GM18870 (cell line): ENCODE measurements around the gene PAX2.

ENCODE experiments used
- ATAC-seq: cut with Tn5 transposase; IDR thresholded peaks from one replicate; pipeline ENCODE4 v1.9.1; 2021; ENCODE audit warnings: moderate library complexity; ENCODE audit not compliant: unreplicated experiment

PAX2 gene

DNA sequence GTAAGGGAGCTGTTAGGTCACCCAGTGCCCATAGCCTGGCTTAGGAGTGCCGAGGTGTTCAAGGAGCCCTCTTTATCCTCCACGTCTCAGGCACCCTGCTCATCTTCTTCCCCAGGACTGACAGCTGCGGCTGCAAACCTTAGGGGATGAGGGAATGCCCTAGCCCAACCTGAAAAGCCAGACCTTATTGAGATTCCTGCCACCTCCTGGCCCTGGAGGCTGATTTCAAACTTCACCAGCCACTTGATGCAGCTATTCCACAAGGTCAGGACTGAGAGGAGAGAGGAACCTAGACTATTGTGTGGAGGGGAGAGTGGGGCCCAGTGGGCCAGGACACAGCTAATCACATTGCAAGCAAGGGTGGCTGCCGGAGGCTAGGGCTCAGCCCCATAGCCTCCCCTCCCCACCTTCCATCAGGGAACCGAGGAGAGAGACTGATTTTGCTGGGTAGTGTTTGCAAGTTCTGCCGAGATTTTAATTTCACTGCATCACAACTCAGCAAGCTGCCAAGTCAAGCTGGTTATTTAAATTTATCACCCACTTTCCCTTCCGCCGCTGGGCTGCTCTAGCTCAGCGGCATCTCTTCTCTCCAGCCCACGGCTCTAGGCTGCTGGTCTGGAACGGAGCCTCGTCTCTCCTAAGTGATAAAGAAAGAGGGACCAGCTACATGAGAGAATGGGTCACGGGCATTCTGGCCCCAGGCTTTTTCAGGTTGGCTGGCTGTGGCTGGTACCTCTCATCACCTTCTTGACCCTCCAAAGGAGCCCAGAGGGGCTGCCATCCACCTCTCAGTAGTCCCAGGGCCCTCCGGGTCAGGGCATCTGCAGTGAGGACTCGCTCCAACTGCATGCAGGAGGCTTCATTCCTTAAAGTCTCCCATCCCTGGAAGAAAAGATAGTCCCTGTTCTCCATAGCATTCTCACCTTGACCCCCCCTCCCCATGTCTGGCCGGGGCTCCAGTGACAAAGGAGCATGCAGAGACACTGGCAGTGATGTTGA lies 66.7 kb downstream of the PAX2 start:
- no peak for ATAC-seq

DNA sequence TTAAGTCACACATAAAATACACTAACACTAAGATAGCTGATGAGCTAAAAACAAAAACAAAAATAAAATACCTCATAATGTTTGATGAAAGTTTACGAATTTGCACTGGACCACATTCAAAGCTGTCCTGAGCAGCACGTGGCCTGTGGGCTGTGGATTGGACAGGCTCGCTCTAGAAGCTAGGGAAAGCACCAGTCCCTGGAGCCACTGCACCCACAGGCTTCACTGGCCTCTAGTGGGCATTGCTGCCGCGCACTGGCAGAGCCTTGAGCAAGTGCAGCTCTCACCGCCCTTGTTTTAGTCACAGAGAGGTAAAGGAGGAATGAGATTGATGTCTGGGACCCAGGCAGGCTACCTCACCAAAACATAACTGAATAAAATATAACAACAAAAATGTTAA lies 67.6 kb downstream of the PAX2 start:
- ATAC-seq, result no peak

DNA sequence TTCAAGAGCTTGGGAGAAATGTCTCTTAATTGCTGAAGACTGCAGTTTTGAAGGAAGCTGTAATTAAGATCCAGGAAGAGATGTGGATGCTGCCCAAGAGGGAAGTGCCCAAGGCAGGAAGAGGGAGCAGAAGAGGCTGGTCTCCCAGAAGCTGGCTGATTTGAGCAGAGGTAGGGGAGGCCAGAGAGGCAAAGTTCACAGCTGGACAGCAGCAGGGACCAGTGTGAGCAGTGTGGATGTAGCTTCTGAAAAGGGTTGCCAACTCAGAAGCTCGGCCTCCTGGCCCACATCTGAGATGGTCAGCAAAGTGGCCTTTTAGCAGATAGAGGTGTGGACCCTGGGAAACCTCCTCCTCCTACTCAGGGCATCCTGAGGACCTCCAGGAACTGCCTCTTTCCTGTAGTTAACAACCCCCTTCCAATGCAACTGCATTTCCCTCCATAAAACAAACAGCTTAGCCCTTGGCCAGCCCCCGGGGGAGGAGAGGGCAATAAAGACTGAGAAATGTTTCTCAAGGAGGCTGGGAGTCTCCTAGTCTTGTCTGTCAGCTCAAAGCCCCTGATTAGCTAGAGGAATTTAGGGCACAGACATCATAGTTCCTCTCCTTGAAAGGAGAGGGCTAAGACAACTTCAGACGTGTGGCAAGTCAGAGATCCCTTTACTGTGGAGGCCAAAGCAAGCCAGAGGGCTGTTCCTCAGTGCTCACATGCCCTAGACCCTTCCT lies 69.5 kb downstream of the PAX2 start:
- ATAC-seq, result no peak

DNA sequence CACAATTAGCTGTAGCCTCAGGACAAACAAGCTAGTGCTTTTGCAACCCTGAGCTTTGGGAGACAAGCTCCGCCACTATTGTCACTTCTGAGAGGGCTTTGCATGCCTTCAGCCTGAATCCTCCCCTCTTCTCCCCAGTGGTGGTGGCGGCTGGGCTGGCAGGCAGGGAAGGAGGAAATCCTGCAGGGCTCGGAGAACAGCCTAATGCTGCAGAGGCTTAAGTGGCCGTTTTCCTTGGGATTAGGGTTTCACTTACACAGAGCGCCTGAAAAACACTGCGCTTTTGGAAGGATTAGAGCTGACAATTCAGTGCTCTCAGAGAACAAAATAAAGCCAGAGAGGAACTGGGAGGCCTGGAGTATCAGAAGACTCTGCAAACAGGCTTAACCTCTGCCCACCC lies 71.3 kb downstream of the PAX2 start:
- no peak for ATAC-seq

DNA sequence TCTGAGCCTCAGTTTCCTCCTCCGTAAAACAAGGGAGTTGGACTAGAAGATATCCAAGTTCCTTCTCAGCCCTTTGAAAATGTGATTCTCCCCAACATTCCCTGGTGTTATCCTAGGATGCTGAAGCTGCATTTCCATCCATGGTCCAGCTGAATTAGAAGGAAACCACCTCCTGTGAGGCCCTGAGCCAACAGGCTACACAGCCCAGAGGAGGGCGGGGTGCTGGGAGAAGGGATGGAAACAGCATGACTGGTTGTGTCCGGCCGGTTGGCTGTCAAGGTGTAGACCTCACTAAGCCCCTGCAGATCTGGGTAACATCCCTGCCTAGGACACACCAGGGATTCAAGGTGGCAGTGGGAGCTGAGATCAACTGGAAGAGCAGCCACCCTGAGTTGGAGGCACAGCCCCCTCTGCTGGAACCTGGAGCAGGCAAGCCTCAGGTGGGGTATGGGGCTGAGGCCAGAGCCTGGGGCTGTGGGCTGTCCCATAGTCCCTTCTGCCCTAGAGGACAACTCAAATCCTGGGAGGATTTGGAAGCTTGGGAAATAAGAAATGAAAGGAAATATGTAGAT lies 72.0 kb downstream of the PAX2 start:
- no peak for ATAC-seq

DNA sequence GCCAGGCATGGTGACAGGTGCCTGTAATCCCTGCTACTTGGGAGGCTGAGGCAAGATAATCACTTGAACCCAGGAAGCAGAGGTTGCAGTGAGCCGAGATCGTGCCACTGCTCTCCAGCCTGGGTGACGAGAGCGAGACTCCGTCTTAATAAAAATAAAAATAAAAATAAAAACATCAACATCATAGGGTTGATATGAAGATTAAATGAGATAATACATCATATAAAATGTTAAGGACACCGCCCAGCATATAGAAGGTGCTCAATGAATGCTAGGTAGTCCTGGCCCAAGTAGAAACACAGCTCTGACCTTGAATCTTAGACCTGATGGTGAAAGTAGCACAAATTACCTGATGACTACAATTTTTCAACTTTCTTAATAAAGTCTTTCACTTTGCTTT lies 74.0 kb downstream of the PAX2 start:
- no peak for ATAC-seq

DNA sequence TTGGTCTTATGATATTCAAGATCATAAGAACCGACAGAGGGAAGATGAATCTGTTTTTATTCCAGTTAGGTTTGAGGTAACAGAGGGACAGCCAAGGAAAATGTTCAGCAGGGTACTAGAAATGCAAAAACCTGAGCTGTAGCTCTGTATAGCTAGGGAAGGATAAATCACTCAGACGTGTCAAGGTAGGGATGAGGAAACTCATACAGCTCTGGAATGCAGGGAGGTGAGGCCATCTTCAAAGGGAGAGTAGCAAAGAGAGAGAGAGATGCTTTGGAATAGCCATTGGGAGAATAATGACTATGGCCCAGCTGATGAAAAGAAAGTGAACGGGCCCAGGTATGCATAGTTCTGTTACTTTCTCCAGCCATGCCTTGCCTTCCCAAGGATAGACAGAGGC lies 77.8 kb downstream of the PAX2 start:
- no peak for ATAC-seq

DNA sequence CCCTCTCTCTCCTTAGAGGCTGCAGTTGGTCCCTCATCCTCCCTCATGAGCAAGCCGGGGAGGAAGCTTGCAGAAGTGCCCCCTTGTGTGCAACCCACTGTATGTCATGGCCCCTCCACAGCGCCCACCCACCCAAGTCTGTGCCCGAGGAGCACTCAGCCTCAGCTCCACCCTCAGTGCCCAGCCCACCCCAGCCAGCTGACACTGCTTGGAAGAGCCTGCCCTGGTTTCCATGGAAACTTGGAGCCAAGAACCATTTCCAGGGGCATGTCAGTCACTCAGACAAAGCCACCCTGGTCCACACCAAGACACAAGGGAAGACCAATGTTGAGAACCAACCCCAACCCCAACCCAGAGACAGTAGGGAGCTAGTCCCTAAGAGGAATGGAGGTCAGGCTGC lies 79.5 kb downstream of the PAX2 start:
- ATAC-seq, result no peak

DNA sequence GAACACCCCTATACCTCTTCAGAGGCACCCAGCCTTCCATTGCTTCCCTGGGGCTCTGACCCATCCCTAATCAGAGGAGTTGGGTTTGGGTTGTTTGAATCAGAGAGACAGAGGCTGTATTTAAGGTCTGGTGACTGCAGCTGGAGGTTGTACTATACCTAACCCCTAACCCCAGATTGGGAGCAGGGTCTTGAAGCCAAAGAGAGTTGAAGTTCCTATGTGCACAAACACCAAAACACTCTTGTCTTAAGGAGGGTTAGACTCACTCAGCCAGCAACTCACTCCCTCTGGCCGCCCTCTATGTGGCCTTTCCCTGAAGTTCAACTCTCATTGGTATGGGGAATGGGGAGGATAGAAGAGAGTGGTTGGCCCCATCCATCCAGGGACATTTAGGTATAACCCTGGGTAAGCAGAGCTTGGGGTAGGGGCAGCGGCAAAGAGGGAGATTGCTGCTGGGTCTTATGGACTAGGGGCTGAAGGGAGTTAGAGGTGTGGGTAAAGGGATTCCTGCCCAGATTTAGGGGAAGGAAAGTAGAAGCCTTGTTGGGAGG lies 80.0 kb downstream of the PAX2 start:
- ATAC-seq, result no peak

DNA sequence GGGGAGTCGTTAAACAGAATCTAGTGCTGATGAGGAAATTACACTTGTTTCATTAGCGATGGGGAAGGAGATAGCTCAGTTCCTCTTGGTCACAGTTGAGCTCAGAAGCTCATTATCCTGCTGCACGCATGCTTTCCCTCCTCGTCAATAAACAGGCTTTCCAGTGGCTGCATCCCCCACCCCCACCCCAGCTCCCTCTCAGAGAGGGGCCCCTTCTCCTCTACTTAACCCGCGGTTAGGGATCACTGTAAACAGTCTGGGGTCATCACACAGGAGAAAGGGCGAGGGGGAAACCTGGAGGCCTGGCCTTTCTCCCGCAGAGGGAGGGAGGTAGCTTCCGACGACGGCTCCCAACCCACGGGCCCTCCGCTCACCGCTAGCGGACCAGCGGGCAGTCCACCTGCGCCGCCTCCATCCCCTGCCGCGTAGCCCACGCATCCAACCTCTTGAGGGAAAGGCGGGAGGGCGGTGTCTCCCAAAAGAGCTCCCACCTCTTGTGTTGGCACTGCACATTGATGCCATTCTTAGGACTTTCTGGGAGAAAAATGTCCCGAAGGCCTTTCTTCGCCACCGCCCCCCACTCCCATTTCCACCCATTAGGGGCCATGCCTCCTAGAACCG lies 80.8 kb downstream of the PAX2 start:
- no peak for ATAC-seq

DNA sequence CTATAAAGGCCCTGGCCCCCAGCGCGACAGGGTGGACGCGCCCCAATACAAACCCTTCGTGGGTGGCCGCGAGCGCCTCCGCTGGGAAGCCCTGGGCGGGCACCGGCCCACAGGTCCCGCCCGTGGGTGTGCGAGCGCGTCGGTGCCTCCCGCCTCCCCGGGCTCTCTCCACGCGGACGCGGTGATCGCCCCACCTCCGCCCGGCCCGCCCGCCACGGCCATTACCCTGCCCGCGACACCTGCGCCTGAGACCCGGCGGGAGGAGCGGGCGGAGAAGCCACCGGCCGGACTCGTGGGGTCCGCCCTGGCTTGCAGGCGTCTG lies 81.2 kb downstream of the PAX2 start:
- no peak for ATAC-seq

DNA sequence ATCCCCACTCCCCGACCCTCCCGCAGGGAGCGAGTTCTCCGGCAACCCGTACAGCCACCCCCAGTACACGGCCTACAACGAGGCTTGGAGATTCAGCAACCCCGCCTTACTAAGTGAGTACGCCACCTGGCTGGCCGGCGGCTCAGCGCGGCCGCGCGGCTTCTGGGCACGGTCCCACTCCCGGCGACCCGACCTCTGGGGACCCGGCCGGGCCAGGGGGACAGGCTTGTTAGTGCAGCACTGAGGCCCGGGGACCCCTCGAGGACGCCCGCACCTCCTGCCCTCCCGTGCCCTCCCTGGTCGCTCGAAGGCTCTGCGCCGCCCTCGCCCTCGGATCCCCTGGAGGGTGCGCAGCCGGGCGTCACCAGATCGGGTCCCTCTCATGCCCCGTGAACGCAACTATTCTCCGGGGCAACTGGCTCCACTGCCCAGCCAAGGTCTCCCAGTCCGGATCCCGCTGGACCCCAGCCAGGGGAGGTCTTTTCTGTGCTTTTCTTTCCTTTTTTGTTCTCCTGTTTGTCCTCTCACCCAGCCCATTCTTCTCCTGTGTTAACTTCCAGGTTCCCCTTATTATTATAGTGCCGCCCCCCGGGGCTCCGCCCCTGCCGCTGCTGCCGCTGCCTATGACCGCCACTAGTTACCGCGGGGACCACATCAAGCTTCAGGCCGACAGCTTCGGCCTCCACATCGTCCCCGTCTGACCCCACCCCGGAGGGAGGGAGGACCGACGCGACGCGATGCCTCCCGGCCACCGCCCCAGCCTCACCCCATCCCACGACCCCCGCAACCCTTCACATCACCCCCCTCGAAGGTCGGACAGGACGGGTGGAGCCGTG lies 81.8 kb downstream of the PAX2 start:
- ATAC-seq, result no peak

DNA sequence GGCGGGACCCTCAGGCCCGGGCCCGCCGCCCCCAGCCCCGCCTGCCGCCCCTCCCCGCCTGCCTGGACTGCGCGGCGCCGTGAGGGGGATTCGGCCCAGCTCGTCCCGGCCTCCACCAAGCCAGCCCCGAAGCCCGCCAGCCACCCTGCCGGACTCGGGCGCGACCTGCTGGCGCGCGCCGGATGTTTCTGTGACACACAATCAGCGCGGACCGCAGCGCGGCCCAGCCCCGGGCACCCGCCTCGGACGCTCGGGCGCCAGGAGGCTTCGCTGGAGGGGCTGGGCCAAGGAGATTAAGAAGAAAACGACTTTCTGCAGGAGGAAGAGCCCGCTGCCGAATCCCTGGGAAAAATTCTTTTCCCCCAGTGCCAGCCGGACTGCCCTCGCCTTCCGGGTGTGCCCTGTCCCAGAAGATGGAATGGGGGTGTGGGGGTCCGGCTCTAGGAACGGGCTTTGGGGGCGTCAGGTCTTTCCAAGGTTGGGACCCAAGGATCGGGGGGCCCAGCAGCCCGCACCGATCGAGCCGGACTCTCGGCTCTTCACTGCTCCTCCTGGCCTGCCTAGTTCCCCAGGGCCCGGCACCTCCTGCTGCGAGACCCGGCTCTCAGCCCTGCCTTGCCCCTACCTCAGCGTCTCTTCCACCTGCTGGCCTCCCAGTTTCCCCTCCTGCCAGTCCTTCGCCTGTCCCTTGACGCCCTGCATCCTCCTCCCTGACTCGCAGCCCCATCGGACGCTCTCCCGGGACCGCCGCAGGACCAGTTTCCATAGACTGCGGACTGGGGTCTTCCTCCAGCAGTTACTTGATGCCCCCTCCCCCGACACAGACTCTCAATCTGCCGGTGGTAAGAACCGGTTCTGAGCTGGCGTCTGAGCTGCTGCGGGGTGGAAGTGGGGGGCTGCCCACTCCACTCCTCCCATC lies 82.7 kb downstream of the PAX2 start:
- no peak for ATAC-seq

DNA sequence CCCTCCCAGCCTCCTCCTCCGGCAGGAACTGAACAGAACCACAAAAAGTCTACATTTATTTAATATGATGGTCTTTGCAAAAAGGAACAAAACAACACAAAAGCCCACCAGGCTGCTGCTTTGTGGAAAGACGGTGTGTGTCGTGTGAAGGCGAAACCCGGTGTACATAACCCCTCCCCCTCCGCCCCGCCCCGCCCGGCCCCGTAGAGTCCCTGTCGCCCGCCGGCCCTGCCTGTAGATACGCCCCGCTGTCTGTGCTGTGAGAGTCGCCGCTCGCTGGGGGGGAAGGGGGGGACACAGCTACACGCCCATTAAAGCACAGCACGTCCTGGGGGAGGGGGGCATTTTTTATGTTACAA lies 83.3 kb downstream of the PAX2 start:
- ATAC-seq, result no peak

DNA sequence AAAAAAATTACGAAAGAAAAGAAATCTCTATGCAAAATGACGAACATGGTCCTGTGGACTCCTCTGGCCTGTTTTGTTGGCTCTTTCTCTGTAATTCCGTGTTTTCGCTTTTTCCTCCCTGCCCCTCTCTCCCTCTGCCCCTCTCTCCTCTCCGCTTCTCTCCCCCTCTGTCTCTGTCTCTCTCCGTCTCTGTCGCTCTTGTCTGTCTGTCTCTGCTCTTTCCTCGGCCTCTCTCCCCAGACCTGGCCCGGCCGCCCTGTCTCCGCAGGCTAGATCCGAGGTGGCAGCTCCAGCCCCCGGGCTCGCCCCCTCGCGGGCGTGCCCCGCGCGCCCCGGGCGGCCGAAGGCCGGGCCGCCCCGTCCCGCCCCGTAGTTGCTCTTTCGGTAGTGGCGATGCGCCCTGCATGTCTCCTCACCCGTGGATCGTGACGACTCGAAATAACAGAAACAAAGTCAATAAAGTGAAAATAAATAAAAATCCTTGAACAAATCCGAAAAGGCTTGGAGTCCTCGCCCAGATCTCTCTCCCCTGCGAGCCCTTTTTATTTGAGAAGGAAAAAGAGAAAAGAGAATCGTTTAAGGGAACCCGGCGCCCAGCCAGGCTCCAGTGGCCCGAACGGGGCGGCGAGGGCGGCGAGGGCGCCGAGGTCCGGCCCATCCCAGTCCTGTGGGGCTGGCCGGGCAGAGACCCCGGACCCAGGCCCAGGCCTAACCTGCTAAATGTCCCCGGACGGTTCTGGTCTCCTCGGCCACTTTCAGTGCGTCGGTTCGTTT lies 83.9 kb downstream of the PAX2 start:
- ATAC-seq, result no peak

DNA sequence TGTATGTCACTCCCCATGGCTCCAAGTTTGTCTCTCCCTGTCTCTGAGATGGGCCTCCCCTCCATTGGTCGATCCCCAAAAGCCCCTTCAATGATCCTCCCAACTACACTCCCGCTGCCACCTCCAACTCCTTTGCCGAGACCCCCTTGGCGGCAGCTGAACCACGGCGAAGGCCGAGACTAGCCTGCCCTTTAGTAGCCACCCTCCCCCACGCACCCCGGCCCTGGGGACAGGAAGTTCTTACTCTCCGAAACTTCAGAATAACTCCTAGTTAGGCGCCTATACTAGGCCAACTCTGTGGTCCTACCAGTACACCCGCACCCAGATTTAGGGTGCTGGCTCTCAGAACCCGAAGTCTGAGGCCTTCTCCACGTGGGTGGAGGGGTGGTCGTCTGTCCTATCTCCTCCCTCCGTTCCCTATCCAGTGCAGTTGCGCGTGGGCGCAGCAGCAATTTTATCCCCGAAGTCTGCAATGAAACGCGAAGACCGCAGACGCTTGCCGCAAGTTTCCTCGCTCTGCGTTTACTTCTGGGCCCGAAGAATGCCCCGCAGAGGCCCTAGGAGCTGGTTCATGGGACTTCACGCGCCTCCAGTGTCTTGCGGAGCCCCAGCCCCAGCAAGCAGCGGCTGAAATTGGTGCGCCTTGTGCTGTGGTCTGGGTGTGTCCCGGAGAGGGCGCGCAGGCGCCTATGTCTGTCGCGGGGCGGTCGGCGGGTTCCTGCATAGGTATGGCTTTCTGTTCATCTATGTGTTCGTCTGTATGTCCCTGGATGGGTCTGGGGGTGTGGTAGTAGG lies 84.7 kb downstream of the PAX2 start:
- no peak for ATAC-seq

DNA sequence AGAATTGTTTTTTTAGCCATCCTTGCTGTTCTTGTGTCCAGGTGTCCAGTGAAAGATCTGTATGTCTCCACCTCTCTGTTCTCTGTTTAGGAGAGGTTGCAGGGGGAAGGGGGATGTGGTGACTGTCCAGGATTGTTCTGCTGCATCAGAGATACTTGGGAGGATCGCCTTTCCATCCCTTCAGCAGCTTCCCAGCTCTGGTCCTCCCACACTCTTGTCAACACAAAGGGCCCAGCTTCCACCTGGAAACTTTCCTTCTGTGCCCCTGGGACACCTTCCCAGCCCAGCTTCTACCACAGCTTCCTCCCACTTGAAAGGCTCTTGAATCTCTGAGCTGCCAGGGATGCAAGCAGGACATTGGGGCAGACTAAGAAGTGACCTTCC lies 85.3 kb downstream of the PAX2 start:
- no peak for ATAC-seq

DNA sequence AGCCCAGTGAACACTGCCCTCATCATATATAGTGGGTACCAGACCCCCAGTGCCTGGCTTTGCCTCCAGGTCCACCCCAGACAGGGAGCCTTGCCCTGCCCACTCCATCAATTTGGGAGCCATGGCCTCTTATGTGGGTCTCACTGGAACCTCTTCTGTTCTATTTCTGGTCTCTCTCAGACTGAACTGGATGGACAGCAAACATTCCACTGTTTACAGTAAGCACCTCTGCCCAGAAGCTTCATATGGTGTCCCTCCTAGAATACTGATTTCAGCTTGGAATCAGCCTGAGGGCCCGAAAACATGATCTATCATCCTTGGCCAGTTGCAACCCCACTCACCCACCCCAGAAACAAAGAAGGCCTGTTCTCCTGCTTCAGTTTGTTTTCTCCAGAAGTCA lies 86.4 kb downstream of the PAX2 start:
- ATAC-seq, result no peak
